ENCODE data around the gene FCN3. TPM values are rescaled to one million over a fixed set of nuclear protein-coding genes. Genes with fewer than 3 reads are reported as not detected.
A peak's percentile ranks its signal among the peaks of the same experiment; 100 is the strongest.

FCN3 gene
- total RNA-seq, 2 donors from 2014 or later, result 0.26 TPM; not detected in 1

GRCh38 chr1:27392778-27393635, 18.4 kb upstream of the FCN3 start:
- Histone ChIP-seq H3K4me1 (ENCODE audit: control insufficient read depth, insufficient read depth, low read length) (no peaks in the 10 kb centered on the region), H3K9ac (ENCODE audit: extremely low read depth, low read length, poor library complexity, severe bottlenecking) (peak overlapping the region; percentile 85), H3K27me3 (ENCODE audit: control insufficient read depth, insufficient read depth, low read length, poor library complexity, severe bottlenecking) (no peaks in the 10 kb centered on the region), H3K36me3 (ENCODE audit: control insufficient read depth, insufficient read depth, low read length) (no peaks in the 10 kb centered on the region), H3K9me3 (ENCODE audit: control insufficient read depth, low read length) (no peaks in the 10 kb centered on the region), H3K4me3 (ENCODE audit: low read length) (peak overlapping the region; percentile 91), H3K27ac (ENCODE audit: low read depth, low read length) (peak overlapping the region; percentile 59)
- H3K4me3 Mint-ChIP-seq, result peak overlapping the region; percentile 85
- peak overlapping the region; percentile 94 for H3K27ac Mint-ChIP-seq
- H3K27me3 Mint-ChIP-seq (ENCODE audit: insufficient read depth), result no peaks in the 10 kb centered on the region
- peak; percentile 60 for TF ChIP-seq CTCF (conservative IDR thresholded peaks at IDR 0.05)
- H3K36me3 Mint-ChIP-seq (ENCODE audit: low read depth), result no peaks in the 10 kb centered on the region
- no peak for DNase-seq
- no peaks in the 10 kb centered on the region for H3K9me3 Mint-ChIP-seq
- WGBS, 2 experiments (ENCODE audit: insufficient coverage in 1 of 2, insufficient read length in 1 of 2), result 14 to 22% methylated on average over 17 to 30 of the region's 30 CpGs
- H3K4me1 Mint-ChIP-seq, result peaks cover 15% of the 10 kb centered on the region

GRCh38 chr1:27392096-27392777, 17.6 kb upstream of the FCN3 start, which contains the start of gene GPR3:
Gene GPR3 (plus strand): TSS chr1:27392622. CDS start chr1:27393799, 1,177 bp downstream.
- H3K27ac Mint-ChIP-seq, result peak within 1 kb of the TSS; percentile 94
- peak; percentile 62 for TF ChIP-seq CTCF (conservative IDR thresholded peaks at IDR 0.05)

GRCh38 chr1:27391511-27392095, 17.0 kb upstream of the FCN3 start:
- H3K9ac ChIP-seq (ENCODE audit: extremely low read depth, low read length, poor library complexity, severe bottlenecking), result no peak overlapping the region
- H3K27ac ChIP-seq (ENCODE audit: low read depth, low read length), result no peak overlapping the region

More at GRCh38 chr1:27392096-27392777, 17.6 kb upstream of the FCN3 start, which contains the start of gene GPR3:
- Histone ChIP-seq H3K9ac (ENCODE audit: extremely low read depth, low read length, poor library complexity, severe bottlenecking) (peak within 1 kb of the TSS; percentile 85), H3K27ac (ENCODE audit: low read depth, low read length) (peak within 1 kb of the TSS; percentile 59), H3K4me1 (ENCODE audit: control insufficient read depth, insufficient read depth, low read length) (no peaks in the 10 kb centered on the region), H3K4me3 (ENCODE audit: low read length) (peak within 1 kb of the TSS; percentile 91), H3K27me3 (ENCODE audit: control insufficient read depth, insufficient read depth, low read length, poor library complexity, severe bottlenecking) (no peaks in the 10 kb centered on the region), H3K9me3 (ENCODE audit: control insufficient read depth, low read length) (no peaks in the 10 kb centered on the region), H3K36me3 (ENCODE audit: control insufficient read depth, insufficient read depth, low read length) (no peaks in the 10 kb centered on the region)
- 6 to 14% methylated on average over 18 to 69 of the region's 69 CpGs for WGBS, 2 experiments (ENCODE audit: insufficient coverage in 1 of 2, insufficient read length in 1 of 2)
- Mint-ChIP-seq H3K36me3 (ENCODE audit: low read depth) (no peaks in the 10 kb centered on the region), H3K27me3 (ENCODE audit: insufficient read depth) (no peaks in the 10 kb centered on the region), H3K4me1 (peaks cover 10% of the 10 kb centered on the region), H3K9me3 (no peaks in the 10 kb centered on the region), H3K4me3 (peak within 1 kb of the TSS; percentile 85)
- DNase-seq, result peak; percentile 97

More at GRCh38 chr1:27391511-27392095, 17.0 kb upstream of the FCN3 start:
- Mint-ChIP-seq H3K9me3 (no peaks in the 10 kb centered on the region), H3K4me1 (peaks cover 10% of the 10 kb centered on the region), H3K36me3 (ENCODE audit: low read depth) (no peaks in the 10 kb centered on the region), H3K4me3 (peak overlapping the region; percentile 85), H3K27ac (peak overlapping the region; percentile 93), H3K27me3 (ENCODE audit: insufficient read depth) (peaks cover 4% of the 10 kb centered on the region)
- Histone ChIP-seq H3K27me3 (ENCODE audit: control insufficient read depth, insufficient read depth, low read length, poor library complexity, severe bottlenecking) (no peaks in the 10 kb centered on the region), H3K36me3 (ENCODE audit: control insufficient read depth, insufficient read depth, low read length) (no peaks in the 10 kb centered on the region), H3K4me1 (ENCODE audit: control insufficient read depth, insufficient read depth, low read length) (no peaks in the 10 kb centered on the region), H3K9me3 (ENCODE audit: control insufficient read depth, low read length) (no peaks in the 10 kb centered on the region), H3K4me3 (ENCODE audit: low read length) (peak overlapping the region; percentile 91)
- WGBS, 2 experiments (ENCODE audit: insufficient coverage in 1 of 2, insufficient read length in 1 of 2), result 57 to 70% methylated on average over 7 to 13 of the region's 13 CpGs
- no peak for TF ChIP-seq CTCF (conservative IDR thresholded peaks at IDR 0.05)
- peak; percentile 86 for DNase-seq

Data from endodermal cell (in vitro differentiated cells).